Astrocyte of the spinal cord (primary cell): ENCODE measurements around the gene UBB.

Experiments
- DNase-seq: peaks from one replicate; pipeline ENCODE4 v3.0.0; 2011; ENCODE audit warnings: low read depth, low spot score
- H3K4me3 ChIP-seq: 2 replicates; pipeline ENCODE4 v1.5.1; 2011; ENCODE audit warnings: low read depth, mild to moderate bottlenecking, low read length, moderate library complexity
- CTCF ChIP-seq: IDR thresholded peaks from 2 replicates; pipeline ENCODE4 v1.5.1; 2012; ENCODE audit warnings: low read depth, mild to moderate bottlenecking, low read length, inconsistent platforms
- in situ Hi-C: cut with HindIII; loops from 2 replicates; pipeline ENCODE4 v1.10.0; 2017; ENCODE audit warnings: low sequenced_read_pairs

UBB gene

GRCh38 chr17:16380640-16381495 lies at the start of gene UBB:
Gene UBB, plus strand, starts transcription at chr17:16381091. Its CDS starts 817 bp downstream, at chr17:16381908.
- peak; percentile 16 for TF ChIP-seq CTCF
- in situ Hi-C loops: no loop called here
- peak; percentile 99 for DNase-seq
- H3K4me3 ChIP-seq: peak within 1 kb of the TSS; percentile 83

- TF ChIP-seq CTCF: no peak
- H3K4me3 ChIP-seq: no peak overlapping the region
- in situ Hi-C loops: no loop called here
- no peak for DNase-seq
Observed at GRCh38 chr17:16338391-16338790, 42.5 kb upstream of the UBB start.

DNA sequence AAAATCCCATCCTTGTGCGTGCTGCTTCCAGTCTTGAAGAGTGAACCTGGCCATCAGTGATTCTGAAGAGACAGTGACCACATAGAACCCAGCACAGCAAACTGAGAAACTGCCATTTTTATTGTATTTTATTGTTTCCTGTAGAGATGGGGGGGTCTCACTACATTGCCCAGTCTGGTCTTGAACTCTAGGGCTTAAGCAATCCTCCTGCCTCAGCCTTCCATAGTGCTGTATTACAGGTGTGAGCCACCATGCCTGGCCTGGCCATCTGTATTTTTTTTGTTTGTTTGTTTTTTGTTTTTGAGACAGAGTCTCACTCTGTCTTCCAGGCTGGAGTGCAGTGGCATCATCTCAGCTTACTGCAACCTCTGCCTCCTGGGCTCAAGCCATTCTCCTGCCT lies 41.5 kb upstream of the UBB start:
- in situ Hi-C loops: no loop called here
- no peak for TF ChIP-seq CTCF
- no peak for DNase-seq
- no peak overlapping the region for H3K4me3 ChIP-seq

DNA sequence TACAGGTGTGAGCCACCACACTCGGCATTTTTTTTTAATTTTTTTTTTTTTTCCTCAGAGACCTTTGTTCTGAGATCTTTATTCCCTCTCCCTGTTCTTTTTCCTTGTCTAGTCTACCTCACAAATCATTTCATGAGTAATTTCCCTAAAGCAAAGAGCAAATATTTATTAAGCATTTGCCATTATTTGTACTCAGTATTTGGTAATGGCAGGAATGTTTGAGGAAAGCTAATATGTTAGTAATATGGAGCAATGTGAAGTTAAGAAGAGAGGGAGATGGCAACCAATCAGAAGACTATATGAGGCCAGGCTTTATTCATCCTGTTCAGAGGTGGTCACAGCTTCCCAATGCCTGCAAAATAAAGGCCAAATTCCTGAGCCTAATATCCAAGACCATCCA lies 40.9 kb upstream of the UBB start:
- in situ Hi-C loops: no loop called here
- no peak for DNase-seq
- no peak overlapping the region for H3K4me3 ChIP-seq
- TF ChIP-seq CTCF: no peak

GRCh38 chr17:16342979-16343378 lies 37.9 kb upstream of the UBB start:
- no peak for TF ChIP-seq CTCF
- peak; percentile 59 for DNase-seq
- in situ Hi-C loops: no loop called here

GRCh38 chr17:16343569-16343968 lies 37.3 kb upstream of the UBB start:
- DNase-seq: no peak
- in situ Hi-C loops: no loop called here
- H3K4me3 ChIP-seq: no peak overlapping the region
- TF ChIP-seq CTCF: no peak

More at GRCh38 chr17:16342979-16343378, 37.9 kb upstream of the UBB start:
- H3K4me3 ChIP-seq: no peak overlapping the region
